Dendritic cell treated with granulocyte-macrophage colony-stimulating factor and Interleukin-4, amounts not matched to agents 40 ng/mL and 50 ng/mL, for 4 days (primary cell): ENCODE results near the gene TOP3B.

Source experiments
- H3K27ac Mint-ChIP-seq: one replicate; pipeline ENCODE4 v1.8.0; 2022; ENCODE audit warnings: mild to moderate bottlenecking, mixed read lengths
- H3K27me3 Mint-ChIP-seq: one replicate; pipeline ENCODE4 v1.8.0; 2022; ENCODE audit warnings: mild to moderate bottlenecking, mixed read lengths
- H3K36me3 Mint-ChIP-seq: one replicate; pipeline ENCODE4 v1.8.0; 2022; ENCODE audit warnings: low read depth, mixed read lengths
- H3K4me1 Mint-ChIP-seq: one replicate; pipeline ENCODE4 v1.8.0; 2022; ENCODE audit warnings: low read depth, mixed read lengths
- H3K4me3 Mint-ChIP-seq: one replicate; pipeline ENCODE4 v1.8.0; 2022; ENCODE audit warnings: mild to moderate bottlenecking, moderate library complexity, mixed read lengths
- H3K9me3 Mint-ChIP-seq: one replicate; pipeline ENCODE4 v1.8.0; 2022; ENCODE audit warnings: mixed read lengths
- intact Hi-C: fragments of 100-400 bp; cut with micrococcal nuclease; formaldehyde crosslinking; loops from one replicate; pipeline ENCODE4 v1.15.0; 2022

Gene TOP3B

DNA sequence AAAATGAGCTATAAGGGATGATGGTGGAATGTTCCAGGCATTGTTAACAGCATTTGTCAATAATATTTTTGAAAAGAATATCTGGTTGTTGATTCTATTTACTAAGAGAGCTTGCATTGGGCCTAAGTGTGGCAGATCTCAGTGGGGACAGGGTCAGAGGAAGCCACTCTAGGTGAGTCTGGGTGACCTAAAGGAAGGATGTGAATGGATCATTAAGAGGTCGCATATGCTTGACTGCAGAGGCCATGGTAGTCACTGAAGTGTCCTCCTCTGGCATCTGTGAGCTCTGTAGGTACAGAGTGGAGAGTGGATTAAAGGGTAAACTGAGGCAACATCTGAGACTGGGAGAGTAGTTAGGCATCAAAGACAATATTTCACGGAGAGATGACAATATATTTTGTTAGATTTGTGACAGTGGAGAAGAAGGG is 37.9 kb upstream of the TOP3B start:
- Mint-ChIP-seq H3K27ac (no peak overlapping the region), H3K27me3 (peaks cover 6% of the 10 kb centered on the region), H3K4me3 (no peak overlapping the region), H3K4me1 (peaks cover 6% of the 10 kb centered on the region), H3K9me3 (no peaks in the 10 kb centered on the region), H3K36me3 (no peaks in the 10 kb centered on the region)
- intact Hi-C loops: no loop called here

DNA sequence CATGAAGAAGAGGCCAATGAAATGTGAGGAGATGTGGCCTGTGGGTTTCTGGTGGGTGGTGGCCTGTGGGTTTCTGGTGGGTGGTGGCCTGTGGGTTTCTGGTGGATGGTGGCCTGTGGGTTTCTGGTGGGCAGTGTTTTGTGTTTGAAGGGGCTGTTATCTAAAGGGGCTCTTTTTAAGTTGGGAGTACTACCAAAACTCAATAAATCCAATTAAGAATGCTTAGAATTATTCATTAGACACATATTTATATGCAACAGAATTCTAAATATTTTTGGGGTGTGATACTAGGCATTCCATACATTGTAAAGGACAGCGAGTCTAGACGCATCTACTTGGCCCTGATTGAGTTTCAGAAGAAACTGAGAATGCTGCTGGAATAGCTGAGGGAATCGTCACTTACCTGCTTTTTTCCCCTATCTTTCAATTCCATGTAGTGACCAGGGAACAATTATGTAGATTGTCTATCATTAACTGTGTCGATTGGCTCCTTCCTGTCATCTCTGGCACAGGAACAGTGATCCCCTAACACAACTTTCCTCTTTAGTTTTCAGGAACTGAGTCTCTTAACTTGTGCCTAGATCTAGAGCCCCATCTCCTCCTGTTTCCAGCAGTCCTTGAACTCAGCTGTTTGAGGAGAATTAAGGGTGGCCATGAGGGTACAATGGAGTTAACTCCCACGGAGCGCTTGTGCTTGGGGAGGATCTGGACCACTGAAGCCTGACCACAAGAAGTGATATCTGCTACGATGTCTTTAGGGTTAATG is 37.3 kb upstream of the TOP3B start:
- no peaks in the 10 kb centered on the region for H3K9me3 Mint-ChIP-seq
- H3K27me3 Mint-ChIP-seq: peaks cover 6% of the 10 kb centered on the region
- intact Hi-C loops: no loop called here
- peaks cover 6% of the 10 kb centered on the region for H3K4me1 Mint-ChIP-seq
- no peaks in the 10 kb centered on the region for H3K36me3 Mint-ChIP-seq
- H3K27ac Mint-ChIP-seq: no peak overlapping the region
- no peak overlapping the region for H3K4me3 Mint-ChIP-seq

DNA sequence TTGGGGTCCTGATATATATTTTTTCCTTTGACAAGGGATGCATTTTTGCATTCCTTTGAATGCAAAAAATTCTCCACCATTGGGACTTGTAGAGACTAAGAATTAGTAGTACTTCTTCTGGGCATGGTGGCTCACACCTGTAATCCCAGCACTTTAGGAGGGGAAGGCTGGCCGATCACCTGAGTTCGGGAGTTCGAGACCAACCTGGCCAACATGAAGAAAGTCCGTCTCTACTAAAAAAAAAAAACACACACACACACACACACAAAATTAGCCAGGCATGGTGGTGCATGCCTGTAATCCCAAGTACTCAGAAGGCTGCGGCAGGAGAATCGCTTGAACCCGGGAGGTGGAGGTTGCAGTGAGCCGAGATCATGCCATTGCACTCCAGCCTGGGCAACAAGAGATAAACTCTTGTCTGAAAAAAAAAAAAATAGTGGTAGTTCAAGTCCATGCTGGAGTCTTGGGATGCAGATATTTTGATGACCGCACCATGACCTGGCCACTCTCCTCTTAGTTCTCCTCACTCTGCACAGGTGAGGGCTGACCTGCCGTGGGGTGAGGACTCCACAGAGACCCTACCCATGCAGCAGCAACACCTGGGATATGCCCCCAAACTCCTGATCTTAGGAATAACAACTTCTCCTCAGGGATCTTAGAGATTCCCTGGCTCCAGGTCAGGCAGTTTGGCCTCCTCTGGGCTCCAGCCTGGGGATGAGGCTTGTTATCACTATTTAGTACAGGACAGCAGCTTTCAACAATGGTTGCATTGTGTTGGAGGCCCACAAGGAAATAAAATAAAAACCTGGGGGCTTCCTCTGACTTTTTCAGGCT is 36.5 kb upstream of the TOP3B start:
- Mint-ChIP-seq H3K27ac (no peak overlapping the region), H3K4me3 (no peak overlapping the region), H3K9me3 (no peaks in the 10 kb centered on the region), H3K36me3 (no peaks in the 10 kb centered on the region), H3K27me3 (peaks cover 8% of the 10 kb centered on the region), H3K4me1 (peaks cover 6% of the 10 kb centered on the region)
- intact Hi-C loops: no loop called here

DNA sequence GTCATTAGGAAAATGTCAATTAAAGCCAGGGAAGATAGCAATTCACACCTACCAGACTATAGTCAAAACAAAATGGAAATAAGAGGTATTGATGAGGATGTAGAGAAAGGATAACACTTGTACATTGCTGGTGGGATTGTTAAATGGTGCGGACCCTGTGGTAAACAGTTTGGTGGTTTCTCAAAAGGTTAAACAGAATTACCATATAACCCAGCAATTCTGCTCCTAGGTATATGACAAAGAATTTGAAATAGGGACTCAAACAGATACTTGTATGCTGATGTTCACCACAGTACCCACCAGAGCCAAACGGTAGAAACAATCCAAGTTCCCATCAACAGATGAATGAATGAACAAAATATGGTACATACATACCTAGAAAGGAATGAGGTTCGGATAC is 33.0 kb upstream of the TOP3B start:
- no peaks in the 10 kb centered on the region for H3K36me3 Mint-ChIP-seq
- peaks cover 17% of the 10 kb centered on the region for H3K27me3 Mint-ChIP-seq
- intact Hi-C loops: no loop called here
- no peaks in the 10 kb centered on the region for H3K9me3 Mint-ChIP-seq
- no peak overlapping the region for H3K27ac Mint-ChIP-seq
- H3K4me1 Mint-ChIP-seq: peaks cover 3% of the 10 kb centered on the region
- no peak overlapping the region for H3K4me3 Mint-ChIP-seq

DNA sequence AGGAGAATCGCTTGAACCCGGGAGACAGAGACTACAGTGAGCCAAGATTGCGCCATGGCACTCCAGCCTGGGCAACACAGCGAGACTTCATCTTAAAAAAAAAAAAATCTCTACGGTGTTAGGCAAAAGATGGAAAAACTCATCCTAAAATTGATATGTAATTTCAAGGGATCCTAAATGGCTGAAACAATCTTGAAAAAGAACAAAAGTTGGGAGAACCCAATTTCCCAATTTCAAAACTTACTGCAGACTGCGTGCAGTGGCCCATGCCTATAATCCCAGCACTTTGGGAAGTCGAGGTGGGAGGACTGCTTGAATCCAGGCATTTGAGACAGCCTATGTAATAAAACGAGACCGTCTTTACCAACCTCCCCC is 31.7 kb upstream of the TOP3B start:
- H3K27ac Mint-ChIP-seq: no peak overlapping the region
- peaks cover 21% of the 10 kb centered on the region for H3K27me3 Mint-ChIP-seq
- H3K4me1 Mint-ChIP-seq: peaks cover 8% of the 10 kb centered on the region
- intact Hi-C loops: no loop called here
- no peaks in the 10 kb centered on the region for H3K36me3 Mint-ChIP-seq
- H3K4me3 Mint-ChIP-seq: no peak overlapping the region
- H3K9me3 Mint-ChIP-seq: no peaks in the 10 kb centered on the region

DNA sequence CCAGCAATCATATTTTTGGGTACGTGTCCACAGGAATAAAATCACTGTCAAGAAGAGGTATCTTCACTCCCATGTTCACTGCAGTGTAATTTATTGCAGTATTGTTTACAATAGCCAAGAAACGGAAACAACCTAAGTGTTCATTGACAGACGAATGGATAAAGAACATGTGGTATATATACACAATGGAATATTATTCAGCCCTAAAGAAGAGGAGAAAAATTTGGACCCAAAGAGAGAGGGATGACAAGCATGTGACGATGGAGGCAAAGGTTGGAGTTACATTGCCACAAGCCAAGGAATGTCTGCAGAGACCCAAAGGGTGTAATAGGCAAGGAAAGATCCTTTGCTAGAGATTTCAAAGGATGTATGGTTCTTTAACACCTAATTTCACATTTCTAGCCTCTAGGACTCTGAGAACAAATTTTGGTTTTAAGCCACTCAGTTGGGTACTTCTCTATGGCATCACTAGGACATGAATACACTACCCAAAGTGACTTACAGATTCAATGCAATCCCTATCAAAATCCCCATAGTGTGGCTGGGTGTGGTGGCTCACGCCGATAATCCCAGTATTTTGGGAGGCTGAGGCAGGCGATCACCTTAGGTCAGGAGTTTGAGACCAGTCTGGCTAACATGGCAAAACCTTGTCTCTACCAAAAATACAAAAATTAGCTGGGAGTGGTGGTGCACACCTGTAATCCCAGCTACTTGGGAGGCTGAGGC is 31.1 kb upstream of the TOP3B start:
- Mint-ChIP-seq H3K36me3 (no peaks in the 10 kb centered on the region), H3K27ac (no peak overlapping the region), H3K9me3 (no peaks in the 10 kb centered on the region), H3K4me1 (peaks cover 8% of the 10 kb centered on the region), H3K27me3 (peaks cover 24% of the 10 kb centered on the region), H3K4me3 (no peak overlapping the region)
- intact Hi-C loops: no loop called here

DNA sequence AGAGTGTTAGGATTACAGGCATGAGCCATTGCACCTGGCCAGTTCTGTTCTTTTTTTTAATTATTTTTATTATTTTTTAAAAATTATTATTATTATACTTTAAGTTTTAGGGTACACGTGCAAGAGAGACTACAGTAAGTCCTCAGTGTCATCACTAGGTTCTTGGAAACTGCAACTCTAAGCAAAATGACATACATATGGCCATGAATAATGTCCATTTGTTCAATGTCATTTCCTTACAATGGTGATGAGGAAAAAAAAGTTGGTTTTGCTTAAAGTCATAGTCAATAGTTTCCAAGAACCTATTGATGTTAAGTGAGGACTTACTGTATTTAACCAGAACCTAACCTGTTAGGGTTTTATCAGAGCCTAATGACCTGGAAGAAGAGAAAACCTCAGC is 29.4 kb upstream of the TOP3B start:
- Mint-ChIP-seq H3K4me3 (no peak overlapping the region), H3K4me1 (peaks cover 8% of the 10 kb centered on the region), H3K27ac (peak overlapping the region; percentile 56), H3K9me3 (no peaks in the 10 kb centered on the region), H3K27me3 (peaks cover 21% of the 10 kb centered on the region), H3K36me3 (no peaks in the 10 kb centered on the region)
- intact Hi-C loops: no loop called here

DNA sequence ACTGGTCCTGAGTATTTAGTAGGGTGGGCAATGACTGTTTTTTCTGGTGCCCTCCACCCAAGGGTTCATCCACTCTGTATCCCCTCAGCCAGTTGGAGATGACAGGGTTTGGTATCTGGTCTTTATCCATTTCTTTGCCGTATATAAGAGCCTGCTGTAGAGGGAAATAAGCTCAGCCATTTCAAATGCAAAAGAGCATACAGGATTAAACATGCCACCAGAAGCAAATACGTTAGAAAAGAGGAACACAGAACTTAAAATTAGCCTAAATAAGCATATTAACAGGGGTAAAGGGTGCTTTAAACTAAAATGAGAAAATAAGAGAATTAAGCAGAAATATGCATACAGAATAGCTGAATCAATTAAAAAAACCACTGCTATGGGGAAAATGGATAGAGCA is 27.8 kb upstream of the TOP3B start:
- H3K4me1 Mint-ChIP-seq: peaks cover 8% of the 10 kb centered on the region
- no peaks in the 10 kb centered on the region for H3K36me3 Mint-ChIP-seq
- H3K27ac Mint-ChIP-seq: no peak overlapping the region
- intact Hi-C loops: no loop called here
- H3K27me3 Mint-ChIP-seq: peaks cover 20% of the 10 kb centered on the region
- no peaks in the 10 kb centered on the region for H3K9me3 Mint-ChIP-seq
- H3K4me3 Mint-ChIP-seq: no peak overlapping the region

DNA sequence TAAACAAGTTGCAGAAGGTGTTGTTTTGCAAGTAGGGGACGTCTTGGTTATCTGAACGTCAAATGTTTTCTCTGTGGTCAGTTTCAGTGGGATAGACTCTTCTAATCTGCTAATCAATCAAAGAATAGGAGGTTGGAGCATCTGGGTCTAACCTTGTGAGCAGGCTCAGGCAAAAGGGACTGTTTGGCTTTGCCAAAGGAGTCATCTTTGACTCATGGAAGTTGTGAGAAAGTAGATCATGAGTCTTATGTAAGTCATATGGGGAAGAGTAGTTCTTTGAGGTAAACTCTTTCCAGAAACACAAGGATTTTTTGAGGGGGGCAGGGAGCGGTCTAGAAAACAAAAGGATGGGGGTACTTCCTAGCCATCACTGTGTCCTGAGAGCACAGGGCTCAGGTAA is 27.1 kb upstream of the TOP3B start:
- peaks cover 8% of the 10 kb centered on the region for H3K4me1 Mint-ChIP-seq

DNA sequence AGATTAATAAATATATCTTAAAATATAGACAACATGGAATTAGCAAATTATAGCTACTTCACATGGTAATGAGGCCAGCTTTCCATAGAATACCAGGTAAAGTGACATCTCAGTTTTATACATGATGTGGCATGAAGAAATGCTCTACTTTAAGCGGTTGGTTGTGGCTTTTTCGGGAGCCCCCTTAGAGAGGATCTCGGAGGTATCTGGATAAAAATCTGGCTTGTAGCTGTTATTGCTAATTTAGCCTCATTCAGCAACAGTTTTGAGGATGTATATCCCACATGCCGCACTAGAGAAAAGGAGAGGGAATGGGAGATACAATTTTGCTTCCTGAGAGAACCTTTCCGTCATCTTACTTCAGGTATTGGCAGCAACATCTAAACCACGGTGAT is 24.0 kb upstream of the TOP3B start:
- Mint-ChIP-seq H3K9me3 (no peaks in the 10 kb centered on the region), H3K4me3 (no peak overlapping the region), H3K27ac (no peak overlapping the region), H3K36me3 (no peaks in the 10 kb centered on the region), H3K4me1 (peaks cover 8% of the 10 kb centered on the region), H3K27me3 (peaks cover 15% of the 10 kb centered on the region)
- intact Hi-C loops: no loop called here

More for the DNA sequence above, 27.1 kb upstream of the TOP3B start:
- intact Hi-C loops: no loop called here
- H3K27ac Mint-ChIP-seq: no peak overlapping the region
- no peak overlapping the region for H3K4me3 Mint-ChIP-seq
- peaks cover 20% of the 10 kb centered on the region for H3K27me3 Mint-ChIP-seq
- no peaks in the 10 kb centered on the region for H3K36me3 Mint-ChIP-seq
- H3K9me3 Mint-ChIP-seq: no peaks in the 10 kb centered on the region

DNA sequence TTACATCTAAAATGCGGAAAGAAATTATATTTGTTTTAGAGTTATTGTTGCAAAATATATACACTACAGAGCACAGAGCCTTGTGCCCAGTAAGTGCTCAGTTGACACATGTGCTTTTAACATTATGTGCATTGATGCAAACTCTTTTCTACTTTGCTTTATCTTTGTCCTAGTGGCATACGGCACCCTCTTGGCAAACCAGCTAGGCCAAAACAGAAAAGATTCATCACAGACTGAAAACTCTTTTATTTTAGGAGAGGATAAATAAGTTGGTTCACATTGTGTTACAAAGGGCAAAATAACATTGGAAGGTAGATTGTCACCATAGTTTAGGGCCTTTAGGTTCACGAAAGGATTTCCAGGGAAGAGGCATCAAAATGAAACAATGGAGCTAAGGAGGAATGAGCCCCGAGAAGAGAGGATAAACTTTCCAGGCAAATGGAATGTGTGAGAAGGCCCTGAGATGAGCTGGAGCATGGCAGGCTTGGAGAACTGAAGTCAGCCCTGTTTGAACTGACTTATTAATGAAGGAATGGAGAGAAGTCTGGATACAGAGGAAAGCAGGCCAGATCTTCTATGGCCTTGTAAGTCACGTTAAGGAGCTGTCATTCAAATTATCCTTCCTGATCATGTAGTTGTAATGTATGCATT is 23.5 kb upstream of the TOP3B start:
- Mint-ChIP-seq H3K4me3 (no peak overlapping the region), H3K27me3 (peaks cover 16% of the 10 kb centered on the region), H3K4me1 (peaks cover 8% of the 10 kb centered on the region), H3K27ac (no peak overlapping the region), H3K9me3 (no peaks in the 10 kb centered on the region), H3K36me3 (no peaks in the 10 kb centered on the region)
- intact Hi-C loops: no loop called here

DNA sequence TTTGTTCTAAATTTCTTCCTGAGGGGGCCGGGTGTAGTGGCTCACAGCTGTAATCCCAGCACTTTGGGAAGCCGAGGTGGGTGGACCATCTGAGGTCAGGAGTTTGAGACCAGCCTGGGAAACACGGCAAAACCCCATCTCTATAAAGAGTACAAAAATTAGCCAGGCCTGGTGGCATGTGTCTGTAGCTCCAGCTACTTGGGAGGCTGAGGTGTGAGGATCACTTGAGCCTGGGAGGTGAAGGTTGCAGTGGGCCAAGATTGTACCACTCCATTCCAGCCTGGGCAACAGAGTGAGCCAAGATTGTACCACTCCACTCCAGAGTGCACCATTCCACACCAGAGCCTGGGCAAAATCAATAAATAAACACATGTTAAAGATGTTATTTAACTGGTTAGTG is 20.6 kb upstream of the TOP3B start:
- Mint-ChIP-seq H3K4me3 (no peak overlapping the region), H3K9me3 (no peaks in the 10 kb centered on the region), H3K36me3 (no peaks in the 10 kb centered on the region), H3K27me3 (peaks cover 6% of the 10 kb centered on the region), H3K4me1 (no peaks in the 10 kb centered on the region), H3K27ac (no peak overlapping the region)
- intact Hi-C loops: no loop called here

DNA sequence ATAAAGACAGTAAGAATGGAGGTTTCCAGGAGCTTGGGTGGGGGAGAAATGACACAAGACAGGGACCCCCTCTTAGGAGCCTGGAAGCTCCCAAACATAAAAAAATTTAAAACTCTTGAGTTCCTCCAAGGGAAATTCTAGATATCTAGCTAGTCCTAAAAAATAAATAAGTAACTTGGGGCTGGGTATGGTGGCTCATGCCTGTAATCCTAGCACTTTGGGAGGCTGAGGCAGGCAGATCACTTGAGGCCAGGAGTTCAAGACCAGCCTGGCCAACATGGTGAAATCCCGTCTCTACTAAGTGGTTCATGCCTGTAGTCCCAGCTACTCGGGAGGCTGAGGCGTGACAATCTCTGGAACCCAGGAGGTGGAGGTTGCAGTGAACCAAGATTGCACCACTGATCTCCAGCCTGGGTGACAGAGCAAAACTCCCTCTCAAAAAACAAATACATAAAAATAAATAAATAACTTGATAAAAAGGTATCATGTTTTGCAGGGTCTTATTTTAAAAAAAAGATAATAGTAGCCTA is 20.0 kb upstream of the TOP3B start:
- H3K4me1 Mint-ChIP-seq: no peaks in the 10 kb centered on the region
- no peak overlapping the region for H3K27ac Mint-ChIP-seq
- H3K4me3 Mint-ChIP-seq: no peak overlapping the region
- intact Hi-C loops: no loop called here
- H3K27me3 Mint-ChIP-seq: peaks cover 6% of the 10 kb centered on the region
- H3K9me3 Mint-ChIP-seq: no peaks in the 10 kb centered on the region
- H3K36me3 Mint-ChIP-seq: no peaks in the 10 kb centered on the region
